ENCODE results near the gene HYKK.

DNA sequence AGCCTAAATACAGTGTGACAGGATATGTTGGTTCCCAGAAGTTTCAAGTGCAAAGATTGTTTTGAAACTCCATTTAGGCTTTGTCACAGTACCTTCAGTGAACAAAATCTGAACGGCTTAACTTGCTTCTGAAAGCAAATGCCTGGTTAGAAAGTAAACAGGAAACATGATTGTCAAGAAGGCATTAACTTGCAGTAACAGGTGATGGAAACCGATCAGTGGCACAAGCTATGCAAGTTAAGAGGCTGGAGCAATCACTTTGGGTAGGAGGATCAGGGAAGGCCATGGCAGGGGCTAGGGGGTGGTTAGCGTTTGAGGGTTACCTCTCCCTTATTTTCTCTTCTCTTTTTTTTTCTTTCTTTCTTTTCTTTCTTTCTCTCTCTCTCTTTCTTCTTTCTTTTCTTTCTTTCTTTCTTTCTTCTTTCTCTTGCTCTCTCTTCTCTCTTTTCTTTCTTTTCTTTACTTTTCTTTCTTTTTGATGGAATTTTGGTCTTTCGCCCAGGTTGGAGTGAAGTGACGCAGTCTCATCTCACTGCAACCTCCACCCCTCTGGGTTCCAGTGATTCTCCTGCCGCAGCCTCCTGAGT, 2.4 kb downstream of the HYKK start:
- TF ChIP-seq RXRA (CRISPR knock-in tag; IDR thresholded peaks at IDR 0.05) (no peak), ZNF225 (CRISPR knock-in tag; IDR thresholded peaks at IDR 0.05) (no peak), CTCF (CRISPR knock-in tag; IDR thresholded peaks at IDR 0.05) (no peak), NR3C1 (CRISPR knock-in tag; IDR thresholded peaks at IDR 0.05) (no peak), GTF2F1 (IDR thresholded peaks at IDR 0.05; ENCODE audit: low read length) (no peak), FOXP4 (CRISPR knock-in tag; IDR thresholded peaks at IDR 0.05) (no peak)

All from HepG2 (cell line).